Neutrophil (primary cell): ENCODE measurements around the gene TM4SF4.
A peak's percentile ranks its signal among the peaks of the same experiment; 100 is the strongest.
"Not testable (repeated sequence)": the region's sequence is repeated elsewhere in the genome, so short reads cannot be mapped to it uniquely, and the experiment has no call there.

Source experiments
- H3K27ac ChIP-seq: fragments of 200-600 bp; sonication (generic); 2 replicates; pipeline ENCODE4 v1.5.1; 2016; ENCODE audit warnings: mild to moderate bottlenecking, moderate library complexity
- H3K27me3 ChIP-seq: fragments of 200-600 bp; sonication (generic); 2 replicates; pipeline ENCODE4 v1.6.0; 2016; ENCODE audit warnings: mild to moderate bottlenecking
- H3K36me3 ChIP-seq: fragments of 200-600 bp; sonication (generic); 2 replicates; pipeline ENCODE4 v1.5.1; 2017
- H3K4me1 ChIP-seq, 2 experiments: fragments of 200-600 bp in 1 of 2; sonication (generic) in 1 of 2; 1 replicate in 1 of 2; 2 replicates in 1 of 2; pipeline versions ENCODE4 v1.5.1 to v1.6.1; 2013 to 2016; ENCODE audit warnings: low read depth in 1 of 2, low read length in 1 of 2, mild to moderate bottlenecking in 1 of 2, moderate library complexity in 1 of 2; ENCODE audit not compliant: control insufficient read depth in 1 of 2, insufficient read depth in 1 of 2
- H3K4me3 ChIP-seq, 2 experiments: fragments of 200-600 bp in 1 of 2; sonication (generic) in 1 of 2; 1 replicate in 1 of 2; 2 replicates in 1 of 2; pipeline ENCODE4 v1.5.1; 2013 to 2016; ENCODE audit warnings: low read depth in 1 of 2, low read length in 1 of 2, mild to moderate bottlenecking in 1 of 2, moderate library complexity in 1 of 2
- H3K9me3 ChIP-seq: fragments of 200-600 bp; sonication (generic); 2 replicates; pipeline ENCODE4 v1.5.1; 2016
- CTCF ChIP-seq: fragments of 200-600 bp; sonication (generic); IDR thresholded peaks from 2 replicates; pipeline ENCODE4 v1.5.1; 2016; ENCODE audit warnings: antibody characterized with exemption

The TM4SF4 gene

GRCh38 chr3:149441642-149442041, 32.9 kb upstream of the TM4SF4 start:
- peaks cover 13 to 18% of the 10 kb centered on the region in 2 experiments for H3K4me1 ChIP-seq

GRCh38 chr3:149442043-149442442, 32.5 kb upstream of the TM4SF4 start:
- no peaks in the 10 kb centered on the region for H3K9me3 ChIP-seq
- no peaks in the 10 kb centered on the region for H3K36me3 ChIP-seq
- H3K27ac ChIP-seq = no peak overlapping the region
- H3K4me1 ChIP-seq = peaks cover 17 to 22% of the 10 kb centered on the region in 2 experiments
- no peaks in the 10 kb centered on the region for H3K27me3 ChIP-seq
- H3K4me3 ChIP-seq = no peak overlapping the region
- no peak for TF ChIP-seq CTCF

More at GRCh38 chr3:149441642-149442041, 32.9 kb upstream of the TM4SF4 start:
- Histone ChIP-seq H3K27ac (no peak overlapping the region), H3K9me3 (no peaks in the 10 kb centered on the region), H3K36me3 (no peaks in the 10 kb centered on the region), H3K27me3 (no peaks in the 10 kb centered on the region), H3K4me3 (no peak overlapping the region)
- no peak for TF ChIP-seq CTCF

- no peak overlapping the region for H3K4me3 ChIP-seq
- H3K36me3 ChIP-seq = no peaks in the 10 kb centered on the region
- peak overlapping the region; percentile 16 for H3K27ac ChIP-seq
- H3K27me3 ChIP-seq = no peaks in the 10 kb centered on the region
- H3K9me3 ChIP-seq = no peaks in the 10 kb centered on the region
- no peak for TF ChIP-seq CTCF
- H3K4me1 ChIP-seq = peaks cover 26 to 31% of the 10 kb centered on the region in 2 experiments
These were observed 31.5 kb upstream of the TM4SF4 start for GRCh38 chr3:149442851-149443544.

GRCh38 chr3:149443545-149443912, 31.0 kb upstream of the TM4SF4 start:
- no peaks in the 10 kb centered on the region for H3K27me3 ChIP-seq
- no peak overlapping the region for H3K27ac ChIP-seq
- no peaks in the 10 kb centered on the region for H3K9me3 ChIP-seq
- TF ChIP-seq CTCF = no peak
- no peak overlapping the region for H3K4me3 ChIP-seq
- H3K4me1 ChIP-seq = peaks cover 32 to 36% of the 10 kb centered on the region in 2 experiments
- H3K36me3 ChIP-seq = no peaks in the 10 kb centered on the region

GRCh38 chr3:149444867-149445266, 29.6 kb upstream of the TM4SF4 start:
- H3K9me3 ChIP-seq, H3K27me3 ChIP-seq, H3K4me3 ChIP-seq, H3K27ac ChIP-seq, H3K36me3 ChIP-seq: not testable (repeated sequence)
- peaks cover 45 to 50% of the 10 kb centered on the region in 2 experiments for H3K4me1 ChIP-seq

GRCh38 chr3:149448331-149448831, 26.1 kb upstream of the TM4SF4 start:
- no peak for TF ChIP-seq CTCF
- no peaks in the 10 kb centered on the region for H3K36me3 ChIP-seq
- H3K4me1 ChIP-seq = peaks cover 44 to 63% of the 10 kb centered on the region in 2 experiments
- no peaks in the 10 kb centered on the region for H3K27me3 ChIP-seq
- no peaks in the 10 kb centered on the region for H3K9me3 ChIP-seq
- H3K4me3 ChIP-seq = peak overlapping the region; percentile 38 to 62
- peak overlapping the region; percentile 90 for H3K27ac ChIP-seq
